ENCODE data around the gene NDUFB10. TPM values are rescaled to one million over a fixed set of nuclear protein-coding genes. Genes with fewer than 3 reads are reported as not detected.
"Not testable (repeated sequence)": the region's sequence is repeated elsewhere in the genome, so short reads cannot be mapped to it uniquely, and the experiment has no call there.

The NDUFB10 gene
- total and polyA plus RNA-seq, 9 donors: 81.5 to 176 (median 106) TPM

GRCh38 chr16:1958715-1959268 is 546 bp upstream of the NDUFB10 start:
- no peaks in the 10 kb centered on the region for H3K9me3 ChIP-seq
- peak overlapping the region in 1 of 2 donors; percentile 55 for H3K27ac ChIP-seq
- no peaks in the 10 kb centered on the region for H3K36me3 ChIP-seq
- TF ChIP-seq EP300 (IDR thresholded peaks at IDR 0.05) (no peak), CTCF (IDR thresholded peaks at IDR 0.05) (no peak), POLR2A (IDR thresholded peaks at IDR 0.05) (no peak)
- H3K27me3 ChIP-seq: no peaks in the 10 kb centered on the region
- WGBS, 3 donors: 25 to 37% (median 29%) methylated on average over 14 of the region's 14 CpGs
- peak in 3 of 5 donors; percentile 63 to 70 (median 63) for DNase-seq
- peaks cover 9% of the 10 kb centered on the region for H3K4me1 ChIP-seq (ENCODE audit: insufficient read depth)
- H3K4me3 ChIP-seq: no peak overlapping the region
- intact Hi-C loops (cut with DNase I): no loop called here

- WGBS, 3 donors: 35 to 43% (median 35%) methylated on average over 20 of the region's 20 CpGs
- H3K4me3 ChIP-seq: peak overlapping the region; percentile 75
- H3K27ac ChIP-seq: no peak overlapping the region
- no peaks in the 10 kb centered on the region for H3K9me3 ChIP-seq
- intact Hi-C loops (cut with DNase I): loop anchor here in 1 of 4 donors (10.0 kb wide), 1 partner anchor 1326 kb away; the partner anchor contains the start of genes METTL26 and WFIKKN1
- H3K27me3 ChIP-seq: no peaks in the 10 kb centered on the region
- peaks cover 14% of the 10 kb centered on the region for H3K4me1 ChIP-seq (ENCODE audit: insufficient read depth)
- TF ChIP-seq EP300 (IDR thresholded peaks at IDR 0.05) (no peak), CTCF (IDR thresholded peaks at IDR 0.05) (no peak)
- DNase-seq: peak in 1 of 5 donors; percentile 44
- H3K36me3 ChIP-seq: no peaks in the 10 kb centered on the region
These were observed 1.6 kb downstream of the NDUFB10 start for GRCh38 chr16:1960665-1961630.

GRCh38 chr16:1961651-1962067 is 2.3 kb downstream of the NDUFB10 start:
- Histone ChIP-seq H3K4me3 (no peak overlapping the region), H3K27ac (no peak overlapping the region), H3K4me1 (ENCODE audit: insufficient read depth) (peaks cover 14% of the 10 kb centered on the region), H3K36me3 (no peaks in the 10 kb centered on the region), H3K27me3 (no peaks in the 10 kb centered on the region), H3K9me3 (no peaks in the 10 kb centered on the region)
- TF ChIP-seq POLR2A (IDR thresholded peaks at IDR 0.05) (no peak), CTCF (IDR thresholded peaks at IDR 0.05) (no peak), EP300 (IDR thresholded peaks at IDR 0.05) (no peak)
- peak in 2 of 5 donors; percentile 20 to 34 for DNase-seq
- 46 to 55% (median 51%) methylated on average over 6 of the region's 6 CpGs for WGBS, 3 donors
- intact Hi-C loops (cut with DNase I): loop anchor here in 1 of 4 donors (10.0 kb wide), 1 partner anchor 1327 kb away; the partner anchor contains the start of genes METTL26 and WFIKKN1

- H3K4me1 ChIP-seq (ENCODE audit: insufficient read depth): peaks cover 14% of the 10 kb centered on the region
- H3K27me3 ChIP-seq, H3K9me3 ChIP-seq, H3K36me3 ChIP-seq, H3K4me3 ChIP-seq, H3K27ac ChIP-seq: not testable (repeated sequence)
- intact Hi-C loops (cut with DNase I): loop anchor here in 1 of 4 donors (10.0 kb wide), 1 partner anchor 1328 kb away; the partner anchor contains the start of genes METTL26 and WFIKKN1
- peak in 1 of 5 donors; percentile 38 for DNase-seq
- WGBS, 3 donors: 73 to 83% (median 74%) methylated on average over 35 to 37 of the region's 37 CpGs
These were observed 3.1 kb downstream of the NDUFB10 start for GRCh38 chr16:1962161-1963153.

Measured in ovary (tissue), 9 donors.